ENCODE measurements around the gene UBALD1.

UBALD1 gene

GRCh38 chr16:4572715-4573114 is 42.0 kb downstream of the UBALD1 start:
- TF ChIP-seq CTCF (IDR thresholded peaks at IDR 0.05; ENCODE audit: borderline replicate concordance, insufficient read depth, low read depth, low read length) = no peak
- H3K4me3 ChIP-seq (ENCODE audit: low read depth, low read length) = no peak overlapping the region

- no peak for TF ChIP-seq CTCF (IDR thresholded peaks at IDR 0.05; ENCODE audit: borderline replicate concordance, insufficient read depth, low read depth, low read length)
Observed at GRCh38 chr16:4570688-4571321, 43.9 kb downstream of the UBALD1 start.

DNA sequence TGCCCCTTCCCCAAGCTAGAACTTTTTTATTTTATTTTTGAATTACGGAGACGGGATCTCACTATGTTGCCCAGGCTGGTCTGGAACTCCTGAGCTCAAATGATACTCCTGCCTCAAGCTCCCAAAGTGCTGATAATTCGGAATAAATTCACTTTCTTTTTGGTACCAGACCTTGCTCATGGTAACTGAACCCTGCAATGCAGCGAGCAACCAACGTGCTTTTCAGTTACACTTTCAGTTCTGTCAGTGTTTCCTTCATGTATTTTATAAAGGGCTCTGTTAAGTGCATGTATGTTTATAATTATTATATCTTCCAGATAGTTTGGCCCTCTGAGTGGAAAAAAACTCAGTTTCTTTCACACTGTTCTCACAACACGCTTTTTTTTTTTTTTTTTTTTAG is 44.6 kb downstream of the UBALD1 start:
- no peak for TF ChIP-seq CTCF (IDR thresholded peaks at IDR 0.05; ENCODE audit: borderline replicate concordance, insufficient read depth, low read depth, low read length)
- H3K4me3 ChIP-seq (ENCODE audit: low read depth, low read length) = no peak overlapping the region

More at GRCh38 chr16:4570688-4571321, 43.9 kb downstream of the UBALD1 start:
- no peak overlapping the region for H3K4me3 ChIP-seq (ENCODE audit: low read depth, low read length)

GRCh38 chr16:4566144-4566543 is 48.5 kb downstream of the UBALD1 start:
- H3K4me3 ChIP-seq (ENCODE audit: low read depth, low read length) = no peak overlapping the region
- no peak for TF ChIP-seq CTCF (IDR thresholded peaks at IDR 0.05; ENCODE audit: borderline replicate concordance, insufficient read depth, low read depth, low read length)

DNA sequence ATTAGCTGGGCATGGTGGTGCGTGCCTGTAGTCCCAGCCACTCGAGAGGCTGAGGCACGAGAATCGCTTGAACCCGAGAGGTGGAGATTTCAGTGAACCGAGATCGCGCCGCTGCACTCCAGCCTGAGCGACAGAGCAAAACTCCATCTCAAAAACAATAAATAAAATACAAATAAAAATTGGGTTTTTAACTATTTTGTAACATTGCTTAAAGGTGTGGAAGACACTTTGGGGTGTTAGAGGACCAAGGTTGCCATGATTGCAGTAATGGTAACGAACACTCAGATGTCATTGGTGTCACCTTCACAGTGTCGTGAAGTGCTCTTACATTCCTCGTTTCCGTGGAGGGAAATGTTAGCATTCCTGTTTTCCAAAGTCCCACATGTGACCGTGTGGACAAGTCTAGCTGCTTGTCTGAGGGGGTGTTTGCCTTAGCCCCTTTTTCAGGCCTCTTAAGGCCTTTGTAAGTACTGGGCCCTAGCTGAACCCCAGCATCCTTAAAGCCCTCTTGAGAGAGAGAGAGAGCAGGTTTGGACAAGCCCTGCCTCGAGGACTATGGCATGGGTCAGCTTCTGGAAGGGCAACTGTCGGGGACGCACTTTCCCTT is 49.9 kb downstream of the UBALD1 start:
- no peak for TF ChIP-seq CTCF (IDR thresholded peaks at IDR 0.05; ENCODE audit: borderline replicate concordance, insufficient read depth, low read depth, low read length)
- no peak overlapping the region for H3K4me3 ChIP-seq (ENCODE audit: low read depth, low read length)

DNA sequence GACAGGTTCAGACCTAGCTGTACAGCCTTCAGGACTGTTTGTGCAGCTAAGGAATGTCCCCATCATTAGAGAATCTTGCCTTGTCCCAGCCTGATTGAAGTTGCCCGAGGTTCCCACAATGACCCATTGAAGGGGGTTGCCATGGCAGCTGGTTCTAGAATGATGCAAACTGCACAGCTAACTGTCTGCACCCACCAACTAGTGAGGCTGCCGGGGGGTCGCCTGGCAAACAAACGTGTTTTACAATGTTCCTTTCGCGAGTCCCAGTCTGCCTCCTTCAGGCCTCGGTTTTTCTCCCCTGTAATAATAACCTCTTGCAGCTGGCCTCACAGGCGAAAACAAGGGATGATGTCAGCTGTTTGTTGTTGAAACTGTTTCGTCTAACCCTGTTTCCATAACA is 53.1 kb downstream of the UBALD1 start:
- no peak for TF ChIP-seq CTCF (IDR thresholded peaks at IDR 0.05; ENCODE audit: borderline replicate concordance, insufficient read depth, low read depth, low read length)

More for the DNA sequence above, 53.1 kb downstream of the UBALD1 start:
- no peak overlapping the region for H3K4me3 ChIP-seq (ENCODE audit: low read depth, low read length)

Measured in GM12875 (cell line).